GM13977 (cell line): ENCODE data around the gene PXT1.

Source experiments
- DNase-seq: peaks from one replicate; pipeline ENCODE4 v3.0.0; 2012; ENCODE audit warnings: low spot score
- CTCF ChIP-seq: IDR thresholded peaks from 2 replicates; pipeline ENCODE4 v1.5.1; 2012; ENCODE audit warnings: mild to moderate bottlenecking, control low read depth; ENCODE audit not compliant: insufficient read depth; ENCODE audit errors: extremely low read depth, missing control alignments
- in situ Hi-C: fragments of 300-500 bp; cut with MboI; formaldehyde crosslinking; loops from one replicate; pipeline ENCODE4 v1.12.0; 2022; ENCODE audit warnings: low sequenced_read_pairs, low pct_unique_long_range_greater_than_20kb, mixed read lengths, inconsistent platforms; ENCODE audit not compliant: unreplicated experiment

PXT1 gene

GRCh38 chr6:36350681-36351571 is 91.7 kb downstream of the PXT1 start:
- TF ChIP-seq CTCF: no peak
- DNase-seq: no peak
- in situ Hi-C loops: loop anchor here (10.0 kb wide), 1 partner anchor 56 kb away; no protein-coding TSS in a partner anchor

GRCh38 chr6:36350082-36350481 is 92.6 kb downstream of the PXT1 start:
- TF ChIP-seq CTCF: no peak
- DNase-seq: no peak
- in situ Hi-C loops: loop anchor here (10.0 kb wide), 1 partner anchor 55 kb away; no protein-coding TSS in a partner anchor

- TF ChIP-seq CTCF: no peak
- in situ Hi-C loops: loop anchor here (10.0 kb wide), 1 partner anchor 224 kb away; no protein-coding TSS in a partner anchor
- no peak for DNase-seq
Observed at GRCh38 chr6:36349240-36349639, 93.4 kb downstream of the PXT1 start.

- TF ChIP-seq CTCF: no peak
- no peak for DNase-seq
- in situ Hi-C loops: loop anchor here (10.0 kb wide), 1 partner anchor 223 kb away; no protein-coding TSS in a partner anchor
Observed at GRCh38 chr6:36347621-36348020, 95.0 kb downstream of the PXT1 start.

DNA sequence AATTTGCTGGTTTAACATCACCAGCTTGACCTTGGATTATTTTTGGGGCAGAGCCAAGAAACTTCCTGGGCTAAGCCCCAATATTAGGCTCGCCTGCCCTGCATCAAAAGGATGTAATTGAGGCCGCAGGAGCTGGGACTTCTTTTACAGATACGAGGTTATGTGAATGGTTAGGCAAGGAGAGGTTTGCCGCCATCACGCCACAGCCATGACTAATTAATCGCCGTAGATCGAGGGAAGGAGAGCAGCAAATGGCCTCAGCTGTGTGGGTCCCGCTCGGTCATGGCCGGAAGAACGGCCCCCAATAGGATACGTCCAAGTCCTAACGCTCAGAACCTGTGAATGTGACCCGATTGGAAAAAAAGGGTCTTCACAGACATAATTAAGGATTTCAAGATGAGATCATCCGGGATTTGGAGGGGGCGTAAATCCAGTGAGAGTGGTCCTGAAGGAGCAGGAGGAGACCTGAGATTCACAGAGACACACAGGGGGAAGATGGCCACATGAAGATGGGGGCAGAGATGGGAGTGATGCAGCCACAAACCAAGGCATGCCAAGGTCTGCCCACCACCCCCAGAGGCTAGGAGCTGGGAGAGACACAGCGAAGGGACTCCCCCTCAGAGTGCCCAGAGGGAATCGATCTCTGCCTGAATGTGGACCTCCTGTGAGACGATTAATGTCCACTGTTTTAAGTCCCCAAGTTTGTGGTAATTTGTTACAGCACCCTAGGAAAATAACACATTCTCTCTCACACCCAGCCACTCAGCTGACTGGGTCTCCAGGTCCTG is 96.0 kb downstream of the PXT1 start:
- in situ Hi-C loops: loop anchor here (10.0 kb wide), 1 partner anchor 222 kb away; no protein-coding TSS in a partner anchor
- DNase-seq: no peak
- TF ChIP-seq CTCF: no peak

DNA sequence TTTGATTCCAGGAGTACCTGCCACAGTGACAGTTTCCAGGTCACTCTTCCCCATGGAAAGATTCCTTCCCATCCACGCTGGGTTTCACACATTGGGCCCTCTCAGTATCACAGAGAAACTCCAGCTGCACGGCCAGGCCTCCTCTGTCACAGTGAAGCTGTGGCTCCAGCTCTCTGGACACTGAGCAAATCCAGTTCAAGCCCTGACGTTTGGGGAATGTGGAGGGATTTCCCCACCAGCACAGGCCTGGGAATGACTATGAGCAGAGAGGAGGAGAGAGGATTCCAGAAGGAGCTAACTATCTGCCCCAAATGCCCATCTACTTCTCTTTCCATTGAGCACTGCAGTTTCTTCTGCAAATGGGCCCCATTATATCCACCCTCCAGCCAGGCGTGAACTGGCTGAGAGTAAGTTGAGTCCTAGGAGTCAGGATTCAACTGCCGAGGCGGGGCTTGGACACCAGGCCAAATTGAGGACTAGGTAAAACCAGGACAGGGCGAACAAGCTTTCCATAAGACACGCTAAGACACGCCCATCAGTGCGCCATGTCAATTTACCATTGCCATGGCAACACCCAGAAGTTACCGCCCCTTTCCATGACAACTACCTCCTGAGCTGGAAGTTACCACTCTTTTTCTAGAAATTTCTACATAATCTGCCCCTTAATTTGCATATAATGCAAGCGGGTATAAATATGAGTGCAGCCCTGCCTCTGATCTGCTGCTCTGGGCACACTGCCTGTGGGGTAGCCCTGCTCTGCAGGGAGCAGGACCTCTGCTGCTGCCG is 96.8 kb downstream of the PXT1 start:
- TF ChIP-seq CTCF: no peak
- DNase-seq: no peak

More for the DNA sequence above, 96.8 kb downstream of the PXT1 start:
- in situ Hi-C loops: loop anchor here (10.0 kb wide), 1 partner anchor 221 kb away; no protein-coding TSS in a partner anchor
